GM21381 (cell line): ENCODE data around the gene PRR11.
"Not testable (repeated sequence)": the region's sequence is repeated elsewhere in the genome, so short reads cannot be mapped to it uniquely, and the experiment has no call there.

Experiments used
- ATAC-seq: cut with Tn5 transposase; IDR thresholded peaks from one replicate; pipeline ENCODE4 v1.9.1; 2021; ENCODE audit warnings: mild to moderate bottlenecking, moderate library complexity; ENCODE audit not compliant: unreplicated experiment

The PRR11 gene

GRCh38 chr17:59202320-59202719 is 46.8 kb downstream of the PRR11 start:
- ATAC-seq: no peak

DNA sequence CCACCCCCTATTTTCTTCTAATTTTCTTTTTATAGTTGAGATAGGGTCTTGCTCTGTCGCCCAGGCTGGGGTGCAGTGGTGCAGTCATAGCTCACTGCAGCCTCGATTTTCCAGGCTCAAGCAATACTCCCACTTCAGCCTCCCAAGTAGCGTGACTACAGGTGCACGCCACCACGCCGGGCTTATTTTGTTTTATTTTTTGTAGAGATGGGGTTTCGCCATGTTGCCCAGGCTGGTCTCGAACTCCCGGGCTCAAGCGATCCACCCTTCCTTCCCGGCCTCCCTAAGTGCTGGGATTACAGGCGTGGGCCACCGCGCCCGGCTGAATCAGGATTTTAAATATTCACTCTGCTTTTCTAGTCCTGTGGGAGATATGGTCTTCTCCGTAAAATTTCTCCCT is 63.8 kb downstream of the PRR11 start:
- ATAC-seq: no peak

DNA sequence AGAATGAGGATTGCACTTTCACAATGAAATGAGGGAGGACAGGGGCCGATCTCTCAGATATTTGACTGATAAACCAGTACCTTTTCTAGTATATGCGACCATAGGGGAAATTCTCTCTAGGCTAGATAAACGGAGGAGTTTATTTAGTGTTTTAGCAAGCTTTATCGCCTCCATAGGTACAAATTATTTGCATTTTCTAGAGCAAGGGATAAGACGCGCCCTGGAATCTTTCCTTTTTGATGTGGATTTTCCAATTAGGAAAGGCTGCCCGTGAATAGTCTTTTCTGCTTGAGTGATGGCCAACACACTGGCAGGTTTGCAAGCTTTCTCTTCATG is 64.4 kb downstream of the PRR11 start:
- no peak for ATAC-seq

DNA sequence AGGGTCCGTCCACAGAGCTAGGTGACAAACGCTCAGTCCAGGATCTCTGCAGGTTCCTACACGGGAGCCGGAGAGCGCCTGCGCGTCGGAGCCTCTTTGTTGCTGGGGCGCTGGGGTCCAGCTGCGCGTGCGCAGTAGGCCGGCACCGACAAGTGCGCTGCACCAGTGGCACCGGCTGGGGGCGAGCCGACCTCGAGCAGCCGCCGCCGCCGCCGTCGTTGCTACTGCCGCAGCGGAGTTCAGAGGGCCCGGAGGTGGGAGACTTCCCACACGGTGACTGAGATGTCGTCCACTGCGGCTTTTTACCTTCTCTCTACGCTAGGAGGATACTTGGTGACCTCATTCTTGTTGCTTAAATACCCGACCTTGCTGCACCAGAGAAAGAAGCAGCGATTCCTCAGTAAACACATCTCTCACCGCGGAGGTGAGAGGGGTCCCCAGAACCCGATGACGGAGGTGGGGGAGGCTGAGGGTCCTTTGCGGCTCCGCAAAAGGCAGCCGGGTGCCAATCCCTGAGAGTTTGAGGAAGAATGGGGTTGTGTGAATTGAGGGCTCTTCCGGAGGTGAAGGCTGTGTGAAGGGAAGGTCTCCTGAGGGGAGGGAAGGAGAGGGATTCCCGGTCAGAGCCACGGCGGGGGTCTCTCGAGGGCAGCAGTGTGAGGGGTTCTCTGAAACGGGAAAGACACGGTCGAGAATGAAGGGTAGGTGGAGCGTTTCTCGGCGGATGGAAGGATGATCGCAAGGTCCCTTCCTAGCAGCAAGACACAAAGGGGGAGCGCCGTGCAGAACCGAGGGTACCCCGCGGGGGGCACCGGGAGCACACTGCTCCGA is 65.0 kb downstream of the PRR11 start, which contains the start of gene GDPD1:
Gene GDPD1 (plus strand): TSS at position 184 of the 831 bp plus-strand sequence. CDS start 99 bp downstream, at position 283.
- ATAC-seq: peak; percentile 92

- ATAC-seq: no peak
These were observed 65.8 kb downstream of the PRR11 start for GRCh38 chr17:59221159-59221847.

DNA sequence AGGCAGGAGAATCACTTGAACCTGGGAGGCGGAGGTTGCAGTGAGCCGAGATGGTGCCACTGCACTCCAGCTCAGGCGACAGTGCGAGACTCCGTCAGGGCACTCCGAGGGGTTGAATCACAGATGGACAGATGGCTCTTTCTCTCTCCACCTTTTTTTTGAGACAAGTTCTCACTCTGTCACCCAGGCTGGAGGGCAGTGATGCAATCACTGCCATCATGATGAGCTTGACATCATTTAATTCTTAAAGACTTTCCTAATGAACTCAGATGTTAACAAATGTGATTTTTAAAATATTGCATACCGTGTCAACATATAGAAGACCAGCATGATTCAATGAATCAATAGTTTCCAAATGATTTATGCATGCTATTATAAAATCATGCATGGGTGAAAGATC is 68.3 kb downstream of the PRR11 start:
- ATAC-seq: no peak

GRCh38 chr17:59228588-59228987 is 73.0 kb downstream of the PRR11 start:
- ATAC-seq: not testable (repeated sequence)

DNA sequence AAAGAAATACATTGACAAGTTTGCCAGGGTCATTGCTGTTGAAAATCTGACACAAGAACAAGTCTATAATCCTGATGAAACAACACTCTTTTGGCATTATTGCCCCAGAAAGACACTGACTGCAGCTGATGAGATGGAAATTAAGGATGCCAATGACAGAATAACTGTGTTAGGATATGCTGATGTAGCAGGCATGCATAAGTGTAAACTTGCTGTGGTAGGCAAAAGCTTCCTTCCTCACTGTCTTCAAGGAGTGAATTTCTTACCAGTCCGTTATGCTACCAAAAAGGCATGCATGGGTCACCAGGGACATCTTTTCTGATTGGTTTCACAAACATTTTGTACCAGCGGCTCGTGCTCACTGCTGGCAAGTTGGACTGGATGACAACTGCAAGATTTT is 75.2 kb downstream of the PRR11 start:
- no peak for ATAC-seq

DNA sequence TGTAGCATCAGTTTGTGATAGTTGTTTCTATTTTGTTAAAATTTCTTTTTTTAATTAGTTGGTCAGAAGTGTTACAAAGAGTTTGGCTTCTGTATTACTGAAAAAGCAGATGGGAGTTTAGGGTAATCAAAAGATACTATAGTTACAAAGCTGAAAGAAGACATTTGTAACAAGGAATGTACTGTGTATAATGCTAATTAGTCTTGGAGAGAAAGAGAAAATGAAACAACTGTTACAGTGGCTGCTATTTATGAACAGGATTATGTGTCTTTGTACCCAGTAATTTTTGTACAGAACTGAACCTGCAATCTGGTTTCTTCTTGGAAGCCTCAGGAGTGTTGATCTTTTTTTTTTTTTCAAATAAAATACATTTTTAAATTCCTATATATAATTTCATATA is 79.1 kb downstream of the PRR11 start:
- no peak for ATAC-seq

DNA sequence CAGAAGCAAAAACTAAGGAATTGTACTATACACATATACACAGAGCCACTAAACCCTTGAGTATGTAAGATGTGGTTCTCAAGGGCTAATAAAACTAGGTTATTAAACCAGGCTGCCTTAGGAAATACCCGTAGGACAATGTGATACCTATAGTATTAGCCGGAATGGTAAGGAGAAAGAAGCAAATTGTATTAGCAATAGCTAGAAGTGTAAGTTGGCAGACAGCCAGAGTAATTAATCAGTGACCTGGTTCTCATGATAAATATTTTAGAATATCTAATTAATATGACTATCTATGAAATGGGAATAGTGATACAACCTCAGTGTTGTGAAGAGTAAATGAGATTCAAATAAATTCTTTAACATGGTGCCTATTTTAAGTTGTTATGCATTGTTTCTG is 83.4 kb downstream of the PRR11 start:
- no peak for ATAC-seq

DNA sequence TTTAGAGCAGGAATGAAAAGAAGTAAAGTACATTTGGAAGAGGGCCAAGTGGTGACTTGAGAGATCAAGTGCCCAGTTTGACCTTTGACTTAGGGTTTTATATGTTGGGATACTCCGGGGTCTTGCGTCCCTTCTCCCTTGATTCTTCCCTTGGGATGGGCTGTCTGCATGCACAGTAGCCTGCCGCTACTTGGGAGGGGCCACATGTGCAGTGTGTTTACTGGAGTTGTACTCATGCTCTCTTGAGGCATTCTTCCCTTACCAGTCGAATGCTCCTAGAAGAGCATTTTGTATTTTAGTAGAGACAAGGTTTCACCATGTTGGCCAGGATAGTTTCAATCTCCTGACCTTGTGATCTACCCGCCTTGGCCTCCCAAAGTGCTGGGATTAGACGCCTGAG is 88.5 kb downstream of the PRR11 start:
- no peak for ATAC-seq
